A204.1 (cell line): Measurements from ENCODE around the gene NBEA.
"Not testable (repeated sequence)": the region's sequence is repeated elsewhere in the genome, so short reads cannot be mapped to it uniquely, and the experiment has no call there.

ENCODE experiments used
- FAIRE-seq: peaks from 2 replicates; lab custom pipeline; 2012; peaks lifted over from hg19 to GRCh38; lab: Jason Lieb, UNC

Gene NBEA

DNA sequence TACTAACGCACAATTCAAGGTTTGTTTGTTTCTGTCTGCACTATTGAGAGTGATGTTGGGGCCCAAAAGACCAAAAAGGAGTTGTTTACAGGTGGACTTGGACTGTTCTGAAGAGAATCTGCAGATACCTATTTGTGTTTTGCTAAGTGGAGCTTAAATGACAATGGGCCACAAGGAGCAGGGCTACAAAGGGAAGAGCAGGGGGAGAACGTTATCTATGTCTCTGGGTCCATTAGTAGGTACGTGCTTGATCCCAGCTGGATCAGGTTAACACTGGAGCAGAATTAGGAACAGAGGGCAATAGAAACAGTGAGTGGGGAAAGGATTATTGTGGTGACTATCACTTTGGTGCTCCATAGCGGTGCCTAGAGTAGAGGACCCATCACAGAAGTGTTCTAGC is 22.5 kb downstream of the NBEA start:
- no peak for FAIRE-seq

DNA sequence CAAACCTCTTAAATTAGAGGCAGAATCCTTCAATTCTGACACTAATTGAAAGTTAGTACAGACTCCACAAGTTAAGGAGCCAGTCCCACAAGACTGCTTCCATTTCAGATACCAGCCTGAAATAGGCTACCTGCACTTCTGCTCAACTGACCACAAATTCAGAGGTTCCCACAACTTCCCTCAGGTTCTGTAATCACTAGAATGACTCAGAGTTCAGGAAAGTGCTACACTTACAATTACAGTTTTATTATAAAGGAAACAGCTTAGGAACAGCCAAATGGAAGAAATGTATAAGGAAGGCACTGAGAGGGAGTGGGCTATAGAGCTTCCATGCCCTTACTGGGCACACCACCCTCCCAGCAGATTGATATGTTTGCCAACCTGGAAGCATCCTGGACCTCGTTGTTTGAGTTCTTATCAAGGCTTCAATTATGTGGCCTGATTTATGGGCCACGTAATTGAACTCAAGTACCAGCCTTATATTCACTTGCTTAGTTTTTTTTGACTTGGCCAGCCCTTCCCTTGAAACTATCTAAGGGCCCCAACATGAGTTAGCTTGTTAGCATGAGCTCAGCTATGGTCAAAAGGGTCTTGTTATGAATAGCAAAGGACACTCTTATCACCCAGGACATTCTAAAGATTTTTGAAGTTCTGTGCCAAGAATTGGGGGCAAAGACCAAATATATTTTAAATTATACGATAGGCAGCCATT is 25.9 kb downstream of the NBEA start:
- FAIRE-seq: no peak

DNA sequence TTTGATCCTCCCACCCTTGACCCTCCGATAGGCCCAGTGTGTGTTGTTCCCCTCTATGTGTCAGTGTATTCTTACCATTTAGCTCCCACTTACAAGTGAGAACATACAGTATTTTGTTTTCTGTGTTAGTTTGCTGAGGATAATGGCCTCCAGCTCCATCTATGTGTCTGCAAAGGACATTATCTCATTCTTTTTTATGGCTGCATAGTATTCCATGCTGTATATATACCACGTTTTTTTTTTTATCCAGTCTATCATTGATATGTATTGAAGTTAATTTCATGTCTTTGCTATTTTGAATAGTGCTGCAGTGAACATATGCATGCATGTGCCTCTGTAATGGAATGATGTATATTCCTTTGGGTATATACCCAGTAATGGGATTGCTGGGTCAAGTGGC is 27.5 kb downstream of the NBEA start:
- not testable (repeated sequence) for FAIRE-seq

DNA sequence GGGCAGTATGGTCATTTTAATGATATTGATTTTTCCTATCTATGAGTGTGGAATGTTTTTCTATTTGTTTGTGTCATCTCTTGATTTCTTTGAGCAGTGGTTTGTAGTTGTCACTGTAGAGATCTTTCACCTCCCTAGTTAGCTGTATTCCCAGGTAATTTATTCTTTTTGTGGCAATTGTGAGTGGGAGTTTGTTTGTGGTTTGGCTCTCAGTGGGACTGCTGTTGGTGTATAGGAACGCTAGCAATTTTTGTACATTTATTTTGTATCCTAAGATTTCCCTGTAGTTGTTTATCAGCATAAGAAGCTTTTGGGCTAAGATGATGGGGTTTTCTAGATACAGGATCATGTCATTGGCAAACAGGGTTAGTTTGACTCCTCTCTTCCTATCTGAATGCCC is 28.9 kb downstream of the NBEA start:
- no peak for FAIRE-seq

- FAIRE-seq: no peak
These were observed 29.4 kb downstream of the NBEA start for GRCh38 chr13:34971473-34971872.

- FAIRE-seq: not testable (repeated sequence)
These were observed 43.1 kb downstream of the NBEA start for GRCh38 chr13:34985199-34985598.

DNA sequence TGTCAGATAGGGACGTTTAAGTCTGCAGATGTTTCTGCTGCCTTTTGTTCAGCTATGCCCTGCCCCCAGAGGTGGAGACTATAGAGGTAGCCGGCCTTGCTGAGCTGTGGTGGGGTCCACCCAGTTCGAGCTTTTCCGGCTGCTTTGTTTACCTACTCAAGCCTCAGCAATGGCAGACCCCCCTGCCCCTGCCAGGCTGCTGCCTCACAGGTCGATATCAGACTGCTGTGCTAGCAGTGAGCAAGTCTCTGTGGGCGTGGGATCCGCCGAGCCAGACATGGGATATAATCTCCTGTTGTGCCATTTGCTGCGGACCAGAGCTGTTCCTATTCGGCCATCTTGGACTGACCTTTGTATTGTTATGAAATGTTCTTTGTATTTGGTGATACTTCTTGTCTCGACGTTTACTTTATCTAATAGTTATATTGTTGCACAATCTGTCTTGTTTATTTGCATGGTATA is 46.3 kb downstream of the NBEA start:
- no peak for FAIRE-seq

DNA sequence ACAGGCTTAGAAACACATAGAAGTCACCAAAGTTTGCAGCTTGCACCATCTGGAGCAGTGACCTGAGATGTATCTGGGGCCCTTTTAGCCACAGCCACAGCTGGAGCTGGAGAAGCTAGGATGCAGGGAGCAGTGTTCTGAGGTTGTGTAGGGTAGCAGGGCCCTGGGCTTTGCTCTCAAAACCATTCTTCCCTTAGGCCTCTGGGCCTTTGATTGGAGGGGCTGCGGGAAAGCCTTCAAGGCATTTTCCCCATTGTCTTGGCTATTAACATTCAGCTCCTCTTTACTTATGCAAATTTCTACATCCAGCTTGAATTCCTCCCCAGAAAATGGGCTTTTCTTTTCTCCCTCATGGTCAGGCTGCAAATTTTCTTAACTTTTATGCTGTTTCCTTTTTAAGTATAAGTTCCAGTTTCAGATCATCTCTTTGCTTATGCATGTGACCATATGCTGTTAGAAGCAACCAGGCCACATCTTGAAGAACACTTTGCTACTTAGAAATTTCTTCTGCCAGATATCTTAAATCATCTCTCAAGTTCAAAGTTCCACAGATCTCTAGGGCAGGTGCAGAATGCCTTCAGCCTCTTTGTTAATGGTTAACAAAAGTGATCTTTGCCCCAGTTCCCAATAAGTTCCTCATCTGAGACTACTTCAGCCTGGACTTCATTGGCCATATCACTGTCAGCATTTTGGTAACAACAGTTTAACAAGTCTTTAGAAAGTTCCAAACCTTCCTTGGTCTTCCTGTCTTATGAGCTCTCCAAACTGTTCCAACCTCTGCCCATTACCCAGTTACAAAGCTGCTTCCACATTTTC is 48.5 kb downstream of the NBEA start:
- no peak for FAIRE-seq

DNA sequence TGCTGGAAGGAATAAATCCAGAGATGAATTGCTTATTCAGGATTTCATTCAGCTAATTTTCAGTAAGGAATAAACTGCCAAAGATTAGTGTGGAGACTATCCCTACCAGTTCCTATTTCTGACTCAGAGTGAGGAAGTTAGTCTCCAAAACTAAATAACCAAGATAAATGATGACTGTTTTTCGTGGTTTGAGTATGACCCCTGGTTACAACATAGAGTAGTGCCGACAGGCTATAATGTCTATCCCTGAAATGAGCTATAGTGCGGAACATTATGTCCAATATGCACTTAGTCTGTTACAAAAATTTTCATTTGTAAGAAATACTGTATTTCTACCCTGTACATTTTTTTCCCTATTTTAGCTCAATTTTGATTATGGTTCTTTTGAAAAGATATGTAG is 51.4 kb downstream of the NBEA start:
- no peak for FAIRE-seq

GRCh38 chr13:35003734-35004133 is 61.7 kb downstream of the NBEA start:
- not testable (repeated sequence) for FAIRE-seq

GRCh38 chr13:35005051-35005450 is 63.0 kb downstream of the NBEA start:
- no peak for FAIRE-seq

- FAIRE-seq: no peak
These were observed 72.6 kb downstream of the NBEA start for GRCh38 chr13:35014606-35015213.

DNA sequence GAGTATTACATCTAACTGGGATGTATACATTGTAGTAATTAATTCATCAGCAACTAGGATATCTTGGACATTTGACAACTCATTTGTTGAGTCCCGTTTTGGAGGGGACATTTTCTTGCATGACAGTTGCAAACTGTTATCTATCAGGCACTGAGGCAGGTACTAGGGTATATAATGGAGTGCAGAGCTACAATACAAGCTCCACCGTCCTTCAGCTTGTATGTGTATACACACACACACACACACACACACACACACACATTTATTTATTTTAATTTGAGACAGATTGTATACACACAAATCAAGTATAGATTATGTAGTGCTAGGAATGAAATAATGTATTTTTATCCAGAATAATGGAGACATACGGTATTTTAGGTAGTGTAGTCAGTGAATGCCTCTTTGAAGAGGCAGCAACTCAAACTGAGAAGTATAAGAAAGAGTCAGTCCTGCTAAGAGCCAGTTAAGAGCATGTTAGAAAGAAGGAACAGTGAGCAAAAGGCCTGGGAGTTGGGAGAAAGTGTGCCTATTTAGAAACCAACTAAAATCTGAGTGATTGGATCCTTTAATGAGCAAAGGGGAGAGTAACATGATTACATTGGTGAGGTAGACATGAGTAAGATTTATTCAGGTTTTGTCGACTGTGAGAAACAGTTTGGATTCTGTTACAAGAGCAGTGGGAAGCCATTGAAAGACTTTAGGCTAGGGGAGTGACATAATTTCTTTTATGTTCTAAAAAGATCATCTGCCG is 74.5 kb downstream of the NBEA start:
- FAIRE-seq: no peak

DNA sequence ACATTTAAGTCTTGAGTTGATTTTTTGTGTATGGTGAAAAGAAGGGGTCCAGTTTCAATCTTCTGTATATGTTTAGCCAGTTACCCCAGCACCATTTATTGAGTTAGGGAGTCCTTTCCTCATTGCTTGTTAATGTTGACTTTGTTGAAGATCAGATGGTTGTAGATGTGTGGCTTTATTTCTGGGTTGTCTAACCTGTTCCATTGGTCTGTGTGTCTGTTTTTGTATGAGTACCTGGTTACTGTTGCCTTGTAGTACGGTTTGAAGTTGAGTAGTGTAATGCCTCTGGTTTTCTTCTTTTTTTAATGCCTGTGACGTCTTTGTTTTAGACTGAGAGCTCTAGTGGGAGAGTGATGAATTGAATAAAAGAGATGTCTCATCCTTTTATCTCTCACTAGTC is 83.2 kb downstream of the NBEA start:
- FAIRE-seq: no peak

DNA sequence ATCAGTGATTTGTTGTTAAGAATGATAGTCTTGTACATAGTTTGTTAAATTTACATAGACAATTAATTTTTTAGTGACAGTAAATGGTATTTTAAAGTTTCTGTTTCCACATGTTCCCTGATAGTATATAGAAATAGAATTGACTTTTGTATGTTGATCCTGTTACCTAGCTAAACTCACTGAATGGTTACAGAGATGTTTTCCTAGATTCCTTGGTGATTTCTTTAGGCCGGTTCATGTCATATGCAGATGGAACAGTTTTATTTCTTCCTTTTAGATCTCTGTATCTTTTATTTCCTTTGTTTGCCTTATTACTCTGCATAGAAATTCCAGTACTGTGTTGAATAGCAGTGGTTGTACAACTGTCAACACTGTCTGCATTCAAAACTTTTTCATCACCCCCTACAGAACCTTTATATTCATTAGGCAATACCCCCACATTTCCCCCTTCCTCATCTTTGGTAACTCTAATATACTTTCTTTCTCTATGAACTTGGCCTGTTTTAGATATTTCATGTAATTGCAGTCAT is 86.3 kb downstream of the NBEA start:
- FAIRE-seq: peak; percentile 43

- no peak for FAIRE-seq
These were observed 96.9 kb downstream of the NBEA start for GRCh38 chr13:35039012-35039411.

GRCh38 chr13:35046587-35046986 is 104.5 kb downstream of the NBEA start:
- no peak for FAIRE-seq

- no peak for FAIRE-seq
These were observed 113.6 kb downstream of the NBEA start for GRCh38 chr13:35055705-35056104.

DNA sequence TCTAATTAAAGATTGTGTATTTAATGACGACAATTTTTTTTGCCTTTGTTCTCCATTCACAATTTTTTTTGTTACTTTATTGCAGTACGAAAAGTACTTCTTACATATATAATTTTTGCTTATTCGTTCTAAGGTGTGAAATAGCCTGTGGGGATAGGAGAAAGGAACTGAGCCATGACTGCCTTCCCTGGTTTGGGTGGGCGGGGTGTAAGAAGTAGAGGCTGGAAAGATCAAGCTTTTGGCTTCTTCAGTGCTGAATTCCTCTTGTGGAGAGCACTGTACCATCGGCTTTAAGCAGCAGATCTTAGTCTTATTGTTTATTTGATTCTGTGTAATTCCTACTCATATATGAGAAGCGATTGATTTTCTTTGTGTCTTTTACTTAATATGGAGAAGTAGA is 115.8 kb downstream of the NBEA start:
- no peak for FAIRE-seq

DNA sequence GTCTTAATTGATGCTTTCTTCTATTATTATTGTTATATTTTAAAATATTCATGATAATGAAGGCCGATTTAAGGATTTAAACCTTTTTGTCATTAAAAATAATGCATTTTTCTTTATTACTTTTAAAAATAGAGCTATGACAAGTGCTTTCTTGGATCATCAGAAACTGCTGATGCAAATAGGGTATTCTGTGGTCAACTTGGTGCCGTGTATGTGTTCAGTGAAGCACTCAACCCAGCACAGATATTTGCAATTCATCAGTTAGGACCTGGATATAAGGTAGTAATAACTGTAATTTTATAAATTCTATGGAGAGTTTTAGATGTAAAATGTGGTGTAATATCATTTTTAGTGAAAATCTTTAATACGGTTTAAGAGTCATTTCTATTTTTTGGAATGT is 116.5 kb downstream of the NBEA start:
- not testable (repeated sequence) for FAIRE-seq

GRCh38 chr13:35086667-35087066 is 144.6 kb downstream of the NBEA start:
- no peak for FAIRE-seq

DNA sequence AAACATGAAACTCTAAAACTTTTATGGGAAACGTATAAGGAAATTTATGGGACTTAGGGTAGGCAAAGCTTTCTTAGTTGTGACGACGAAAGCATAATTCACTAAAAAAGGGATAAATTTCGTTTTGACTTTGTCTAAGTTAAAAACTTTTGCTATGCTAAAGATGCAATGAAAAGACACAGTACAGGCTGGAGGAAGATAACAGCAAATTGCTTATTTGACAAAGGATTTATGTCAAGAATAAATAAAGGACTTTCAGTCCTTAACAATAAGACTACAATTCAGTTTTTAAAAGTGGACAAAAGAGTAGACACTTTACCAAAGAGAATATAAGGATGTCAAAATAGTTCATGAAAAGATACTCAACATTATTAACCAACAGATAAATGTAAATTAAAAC is 150.2 kb downstream of the NBEA start:
- FAIRE-seq: no peak
